ENCODE data around the gene TRPM1.

Gene TRPM1

GRCh38 chr15:31082771-31083369 is 18.7 kb downstream of the TRPM1 start:
- DNase-seq (ENCODE audit: low spot score) = no peak

DNA sequence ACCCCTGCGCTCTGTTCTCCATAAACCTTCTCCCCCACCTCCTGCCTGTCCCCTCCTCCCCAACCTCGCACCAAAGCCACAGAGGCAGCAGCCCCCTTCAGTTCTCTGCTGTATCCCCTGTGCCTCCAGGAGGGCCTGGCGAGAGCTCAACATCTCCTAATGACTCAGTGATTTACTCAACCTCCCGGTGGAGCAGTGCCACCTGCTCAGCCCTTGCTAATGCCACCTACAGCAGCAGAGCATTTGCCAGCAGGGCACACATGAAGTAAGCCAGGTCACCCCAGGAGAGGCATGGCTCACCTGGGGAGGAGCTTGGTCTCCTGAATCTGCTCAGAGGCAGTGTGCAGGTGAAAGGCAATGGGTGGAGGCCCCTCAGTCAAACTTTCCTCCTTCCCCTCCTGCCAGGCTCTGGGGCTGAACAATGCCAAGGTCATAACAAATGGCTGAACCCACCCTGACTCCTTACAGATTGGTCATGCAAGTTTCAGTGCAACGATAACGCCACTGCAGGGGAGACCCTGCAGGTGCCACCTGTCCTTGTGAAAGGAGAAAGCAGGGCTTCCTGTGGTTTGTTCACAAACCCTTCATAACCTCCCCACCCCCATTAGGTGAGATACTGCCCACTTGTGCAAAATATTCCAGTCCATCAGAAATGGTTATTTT is 19.8 kb downstream of the TRPM1 start:
- DNase-seq (ENCODE audit: low spot score) = no peak

DNA sequence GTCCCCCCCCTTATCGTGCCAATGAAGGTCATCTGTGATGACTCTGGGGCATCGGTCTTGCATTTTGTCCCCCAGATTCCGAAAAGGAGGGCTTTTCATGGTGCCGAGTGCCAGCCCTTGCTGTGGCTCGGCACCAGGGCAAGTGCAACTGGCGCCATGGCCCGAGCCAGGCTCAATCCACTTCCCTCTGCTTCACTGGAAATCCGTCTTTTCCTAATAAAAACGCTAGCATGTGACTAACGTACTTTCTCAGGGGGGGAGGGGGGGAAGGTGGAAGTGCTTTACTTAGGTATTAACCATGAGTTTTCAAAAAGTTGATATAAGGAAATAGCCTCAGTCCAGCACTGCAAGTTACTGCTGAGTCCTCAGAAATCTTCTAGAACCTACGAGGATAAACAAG is 20.5 kb downstream of the TRPM1 start:
- no peak for DNase-seq (ENCODE audit: low spot score)

DNA sequence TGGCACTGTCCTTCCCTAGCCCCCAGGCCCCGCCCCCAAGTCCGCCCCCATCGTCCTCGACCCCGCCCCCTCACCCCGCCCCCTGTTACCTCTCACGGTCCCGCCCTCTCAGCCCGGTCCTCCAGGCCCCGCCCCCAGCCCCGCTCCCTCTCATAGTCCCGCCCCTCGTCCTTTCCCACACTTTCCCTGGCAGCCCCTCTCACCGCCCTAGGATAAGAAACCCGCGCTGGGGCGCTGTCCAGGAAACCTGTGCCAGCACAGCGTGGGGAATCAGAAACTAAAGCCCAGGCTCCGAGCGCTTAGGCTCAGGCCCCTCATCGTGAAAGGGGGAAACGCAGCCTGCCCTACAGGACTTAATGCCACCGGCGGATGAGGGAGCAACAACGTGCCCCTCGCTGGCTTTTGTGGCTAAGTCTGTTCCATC is 20.9 kb downstream of the TRPM1 start:
- DNase-seq (ENCODE audit: low spot score) = no peak

- DNase-seq (ENCODE audit: low spot score) = no peak
Observed at GRCh38 chr15:31079519-31079918, 22.0 kb downstream of the TRPM1 start.

DNA sequence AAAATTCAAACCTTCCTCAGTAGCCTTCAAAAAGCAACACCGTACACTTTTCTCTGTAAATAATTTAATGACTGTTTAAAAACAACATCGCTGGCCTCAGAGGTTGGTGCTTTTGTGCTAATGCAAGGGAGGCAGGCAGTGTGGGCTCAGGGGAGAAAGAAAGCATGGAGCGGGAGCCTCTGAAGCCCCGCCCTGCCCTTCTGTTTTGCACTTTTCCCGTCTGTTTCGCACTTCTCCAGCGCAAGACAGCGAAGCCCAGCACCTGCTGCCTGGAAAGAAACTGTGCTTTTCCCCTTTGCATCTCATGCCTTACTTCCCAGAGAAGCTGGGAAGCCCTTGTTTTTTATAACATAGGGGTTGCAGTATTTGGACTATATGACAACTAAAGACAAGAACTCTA is 23.1 kb downstream of the TRPM1 start:
- DNase-seq (ENCODE audit: low spot score) = no peak

- DNase-seq (ENCODE audit: low spot score) = no peak
Observed at GRCh38 chr15:31077941-31078340, 23.6 kb downstream of the TRPM1 start.

DNA sequence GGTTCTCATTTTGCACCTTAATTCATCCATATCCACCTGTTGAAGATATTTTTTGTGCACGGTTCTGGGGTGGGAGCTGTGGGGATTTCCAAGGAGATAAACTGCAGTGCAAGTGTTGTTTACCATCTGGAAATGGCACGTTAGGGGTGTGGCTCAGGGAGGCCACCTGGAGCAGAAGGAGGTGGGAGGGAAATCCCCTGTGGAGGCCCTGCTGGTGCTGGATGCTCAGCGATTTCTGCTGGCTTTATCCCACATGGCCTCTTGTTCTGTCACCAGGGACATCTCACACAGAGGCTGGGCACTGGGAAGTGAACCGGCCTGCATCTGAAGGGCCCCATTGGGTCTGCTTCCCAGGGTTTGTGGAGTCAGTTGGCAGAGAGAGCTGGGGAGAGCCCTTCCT is 24.3 kb downstream of the TRPM1 start:
- no peak for DNase-seq (ENCODE audit: low spot score)

GRCh38 chr15:31074321-31074720 is 27.2 kb downstream of the TRPM1 start:
- DNase-seq (ENCODE audit: low spot score) = no peak

DNA sequence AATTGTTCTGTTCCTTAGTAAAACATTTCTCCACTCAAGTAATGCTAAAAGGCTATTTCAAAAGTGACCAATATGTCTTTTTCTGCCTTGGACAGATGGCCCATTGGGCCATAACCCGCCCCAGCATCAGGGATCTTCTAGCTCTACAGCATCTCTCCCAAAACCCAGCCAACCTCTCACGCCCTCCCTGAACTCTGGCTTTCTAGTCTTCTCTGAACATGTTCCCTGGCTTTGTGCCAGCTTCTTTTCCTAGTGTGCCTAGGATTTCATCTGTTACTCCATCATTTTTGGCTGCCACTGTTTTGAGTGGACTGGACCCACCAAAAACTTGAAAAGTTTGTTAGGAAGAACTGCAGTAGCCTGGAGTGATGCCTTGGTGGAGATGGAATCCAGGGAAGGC is 30.7 kb downstream of the TRPM1 start:
- no peak for DNase-seq (ENCODE audit: low spot score)

DNA sequence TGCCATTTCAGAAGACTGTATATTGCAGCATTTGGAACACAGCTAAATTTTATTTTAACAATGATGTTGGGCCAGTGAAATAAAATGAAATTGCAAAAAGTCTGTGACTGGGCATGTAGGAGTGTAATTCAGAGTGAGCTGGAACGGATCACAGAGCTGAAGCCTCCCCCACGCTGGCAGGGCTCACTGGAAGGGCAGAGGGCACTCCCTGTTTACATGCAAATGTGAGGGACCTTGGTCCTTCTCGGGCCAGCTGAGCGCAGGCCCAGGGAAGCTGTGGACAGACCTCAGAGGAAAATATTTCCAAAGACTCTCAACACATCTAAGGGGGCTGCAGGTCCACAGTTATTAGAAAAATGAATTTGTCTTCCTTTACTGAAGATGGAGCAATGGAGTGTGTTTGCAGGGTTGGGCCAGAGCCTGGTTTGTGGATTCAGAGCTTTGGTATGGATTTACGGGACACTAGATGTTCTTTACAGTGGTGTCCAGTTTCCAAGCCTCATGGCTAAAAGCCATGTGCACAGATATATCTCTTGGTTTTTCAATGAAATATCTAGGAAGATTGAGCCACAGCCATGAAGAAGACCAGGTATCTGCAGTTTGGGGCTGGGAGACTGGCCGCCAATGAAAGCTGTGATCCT is 32.0 kb downstream of the TRPM1 start:
- DNase-seq (ENCODE audit: low spot score) = no peak

DNA sequence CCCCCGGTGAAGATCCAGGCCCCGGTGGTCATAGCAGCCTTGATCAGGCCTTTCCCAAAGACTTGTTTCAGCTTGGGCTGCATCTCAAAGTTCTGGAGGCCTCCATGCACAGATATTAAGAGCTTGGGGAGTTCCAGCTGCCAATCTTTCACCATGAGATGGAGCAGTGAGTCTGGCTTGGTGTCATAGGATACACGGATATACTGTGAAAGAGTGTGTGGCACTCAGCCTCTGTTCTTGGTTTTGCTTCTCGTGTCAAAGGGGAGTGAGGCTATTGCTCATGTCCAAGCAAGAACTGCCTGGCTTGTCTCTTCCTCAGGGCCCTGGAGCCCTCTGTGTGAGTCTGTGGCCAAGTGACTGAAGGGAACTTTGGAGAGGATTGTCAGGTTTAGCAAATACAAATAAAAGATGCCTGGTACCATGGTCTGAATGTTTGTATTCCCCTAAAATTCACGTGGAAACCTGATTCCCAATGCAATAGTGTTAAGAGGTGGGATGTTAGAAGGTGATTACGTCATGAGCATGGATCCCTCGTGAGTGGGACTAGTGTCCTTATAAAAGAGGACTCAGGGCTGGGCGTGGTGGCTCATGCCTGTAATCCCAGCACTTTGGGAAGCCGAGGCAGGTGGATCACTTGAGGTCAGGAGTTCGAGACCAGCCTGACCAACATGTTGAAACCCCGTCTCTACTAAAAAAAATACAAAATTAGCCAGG is 33.5 kb downstream of the TRPM1 start:
- DNase-seq (ENCODE audit: low spot score) = no peak

DNA sequence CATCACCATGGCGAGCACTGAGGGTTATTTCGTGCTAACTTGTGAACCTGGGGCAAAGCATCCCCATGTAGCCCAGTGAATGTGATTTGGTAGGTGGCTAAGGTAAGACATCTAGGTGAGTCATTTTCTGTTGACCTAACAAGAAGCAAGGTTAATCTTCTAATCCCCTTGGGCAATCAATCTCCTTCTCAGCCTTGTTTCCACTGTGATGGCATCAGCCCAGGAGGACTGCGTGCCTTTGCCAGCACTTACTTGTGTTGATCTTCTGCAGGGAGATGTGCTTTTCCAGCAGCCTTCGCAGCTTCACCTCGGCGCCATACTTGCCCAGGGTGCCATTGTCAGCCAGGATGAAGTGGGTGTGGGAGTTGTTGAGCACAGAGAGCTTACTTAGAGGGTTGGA is 35.7 kb downstream of the TRPM1 start:
- DNase-seq (ENCODE audit: low spot score) = no peak

GRCh38 chr15:31062911-31063310 is 38.6 kb downstream of the TRPM1 start:
- no peak for DNase-seq (ENCODE audit: low spot score)

- DNase-seq (ENCODE audit: low spot score) = no peak
Observed at GRCh38 chr15:31062310-31062847, 39.1 kb downstream of the TRPM1 start.

- DNase-seq (ENCODE audit: low spot score) = no peak
Observed at GRCh38 chr15:31060429-31061140, 40.9 kb downstream of the TRPM1 start.

DNA sequence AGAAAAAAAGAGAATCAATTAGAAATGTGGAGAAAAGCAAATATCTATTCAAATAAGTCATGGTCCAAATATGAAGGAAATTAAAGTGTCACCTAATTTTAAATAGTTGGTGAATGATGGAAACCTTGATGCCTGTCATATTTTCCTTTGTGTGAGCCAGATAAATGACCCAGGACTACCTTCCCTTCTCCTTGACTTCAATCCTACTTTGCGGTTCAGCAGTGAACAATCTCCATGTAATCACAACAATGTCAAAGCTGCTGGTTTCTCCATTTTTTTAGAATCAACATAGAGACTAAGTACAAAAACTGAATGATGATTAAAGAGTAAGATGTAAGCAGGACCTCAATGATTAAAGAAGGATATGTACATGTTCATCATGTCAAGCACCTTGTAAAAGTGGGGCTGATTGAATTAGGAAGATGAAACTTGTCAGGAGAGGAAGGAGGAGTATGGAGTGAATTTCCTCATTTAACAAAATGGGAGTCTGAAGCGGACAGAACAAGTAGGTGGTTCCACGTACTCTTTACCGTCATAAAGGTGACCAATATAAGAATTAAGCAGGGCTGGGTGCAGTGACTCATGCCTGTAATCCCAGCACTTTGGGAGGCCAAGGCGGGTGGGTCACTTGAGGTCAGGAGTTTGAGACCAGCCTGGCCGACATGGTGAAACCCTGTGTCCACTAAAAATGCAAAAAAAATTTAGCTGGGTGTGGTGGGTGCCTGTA is 43.1 kb downstream of the TRPM1 start:
- DNase-seq (ENCODE audit: low spot score) = no peak

DNA sequence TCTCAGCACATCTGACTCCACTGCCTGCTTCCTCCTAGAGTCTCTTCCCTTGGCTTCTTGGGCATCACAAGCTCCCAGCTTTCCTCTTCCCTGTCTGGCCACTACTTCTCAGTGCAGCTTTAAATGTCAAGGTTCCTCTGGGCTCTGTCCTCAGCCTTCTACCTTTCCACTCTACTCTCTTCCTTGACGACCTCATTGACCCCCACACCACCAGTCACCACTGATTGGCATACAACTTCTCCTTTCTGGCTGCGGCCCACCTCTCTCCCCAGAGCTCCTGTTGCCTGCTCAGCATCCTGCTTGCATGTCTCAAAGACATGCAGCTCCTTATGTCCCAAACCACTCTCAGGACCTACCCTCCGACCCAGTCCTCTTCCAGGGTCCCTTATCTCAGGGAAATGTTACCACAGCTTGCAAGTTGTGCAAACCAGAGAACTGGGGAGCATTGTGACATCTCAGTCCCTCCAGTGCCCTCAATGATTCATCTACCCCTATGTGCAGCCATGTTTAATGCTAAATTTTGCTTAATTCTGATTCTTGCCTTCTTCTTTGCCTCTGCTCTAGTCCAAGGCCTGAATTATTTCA is 49.9 kb downstream of the TRPM1 start:
- DNase-seq (ENCODE audit: low spot score) = no peak

- DNase-seq (ENCODE audit: low spot score) = no peak
Observed at GRCh38 chr15:31050953-31051352, 50.6 kb downstream of the TRPM1 start.

DNA sequence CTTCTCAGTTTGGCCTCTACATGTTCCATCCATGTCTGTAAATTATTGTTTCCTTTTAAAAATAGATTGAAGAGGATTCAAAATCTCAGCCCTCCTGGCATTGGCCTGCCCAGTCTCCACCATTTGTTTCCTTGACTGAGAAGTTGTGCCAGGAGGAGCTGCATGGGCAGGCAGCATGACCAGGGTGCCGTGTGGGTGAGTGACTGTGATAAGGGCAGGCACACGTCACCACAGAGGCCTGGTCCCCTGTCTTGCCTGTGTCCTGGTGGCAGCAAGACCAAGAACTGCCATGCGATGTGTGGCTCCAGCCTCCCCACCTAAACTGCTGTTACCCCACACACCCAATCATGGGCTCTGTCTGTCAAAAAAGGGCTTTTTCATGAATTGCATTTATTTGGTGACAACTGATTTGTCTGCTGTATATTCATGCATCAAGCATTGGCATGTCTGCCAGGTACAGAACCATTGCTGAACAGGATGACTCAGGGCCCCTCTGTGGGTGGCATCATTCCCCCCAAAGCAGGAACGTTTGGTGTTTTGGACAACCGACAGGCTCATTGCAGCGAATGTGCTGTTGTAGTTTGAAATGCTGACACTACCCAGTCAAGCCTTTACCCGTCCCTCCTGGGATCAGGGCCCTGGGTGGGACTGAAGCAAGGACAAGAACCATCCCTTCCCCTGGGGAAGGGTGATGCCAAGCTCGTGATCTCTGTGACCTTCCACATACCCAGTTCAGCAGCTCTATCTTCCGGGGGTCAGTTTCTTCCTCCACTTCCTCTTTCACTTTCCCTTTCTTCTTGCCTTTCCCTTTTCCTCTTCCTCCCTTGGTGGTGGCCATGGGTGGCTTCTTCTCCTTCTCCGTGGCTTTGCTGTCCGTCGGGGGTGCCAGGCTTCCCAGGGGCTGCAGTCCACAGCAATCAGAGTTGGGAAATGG is 51.6 kb downstream of the TRPM1 start:
- DNase-seq (ENCODE audit: low spot score) = no peak

All from cerebellar cortex (tissue), 1 donor.